Measurements from ENCODE around the gene TADA2B. TPM values are rescaled to one million over a fixed set of nuclear protein-coding genes. Genes with fewer than 3 reads are reported as not detected.

TADA2B gene
- total RNA-seq, 2 donors from 2014 or later = 20.8 to 27.0 TPM

DNA sequence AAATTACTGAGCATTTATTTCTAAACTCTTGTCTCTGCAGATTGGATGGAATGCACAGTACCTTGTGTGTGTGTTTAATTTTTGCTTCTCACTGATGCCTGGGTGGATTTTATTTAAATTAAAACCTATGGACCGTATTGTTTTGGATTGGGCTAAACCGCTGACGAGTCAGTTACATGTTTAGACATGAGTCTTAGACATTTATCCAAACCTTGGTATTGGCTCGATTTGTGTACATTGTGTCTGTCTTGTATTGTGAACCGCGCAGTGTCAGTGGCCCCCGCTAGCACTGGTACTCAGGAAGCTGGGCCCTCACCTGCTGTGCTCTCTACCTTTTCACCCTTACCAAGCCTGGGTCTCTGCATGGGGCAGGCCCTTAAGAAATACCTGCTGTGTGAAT, 40.8 kb upstream of the TADA2B start:
- Histone ChIP-seq H3K4me3 (no peak overlapping the region), H3K36me3 (peaks cover 72% of the 10 kb centered on the region), H3K4me1 (no peaks in the 10 kb centered on the region), H3K9me3 (no peaks in the 10 kb centered on the region), H3K27me3 (no peaks in the 10 kb centered on the region), H3K27ac (no peak overlapping the region)
- no peak for DNase-seq (ENCODE audit: low spot score)
- TF ChIP-seq CTCF (IDR thresholded peaks at IDR 0.05) = no peak

- no peak overlapping the region for H3K27ac ChIP-seq
- peaks cover 74% of the 10 kb centered on the region for H3K36me3 ChIP-seq
- H3K4me3 ChIP-seq = no peak overlapping the region
- no peak for DNase-seq (ENCODE audit: low spot score)
- H3K4me1 ChIP-seq = no peaks in the 10 kb centered on the region
- no peaks in the 10 kb centered on the region for H3K27me3 ChIP-seq
- no peak for TF ChIP-seq CTCF (IDR thresholded peaks at IDR 0.05)
- H3K9me3 ChIP-seq = no peaks in the 10 kb centered on the region
Observed at GRCh38 chr4:7003176-7003878, 39.8 kb upstream of the TADA2B start.

DNA sequence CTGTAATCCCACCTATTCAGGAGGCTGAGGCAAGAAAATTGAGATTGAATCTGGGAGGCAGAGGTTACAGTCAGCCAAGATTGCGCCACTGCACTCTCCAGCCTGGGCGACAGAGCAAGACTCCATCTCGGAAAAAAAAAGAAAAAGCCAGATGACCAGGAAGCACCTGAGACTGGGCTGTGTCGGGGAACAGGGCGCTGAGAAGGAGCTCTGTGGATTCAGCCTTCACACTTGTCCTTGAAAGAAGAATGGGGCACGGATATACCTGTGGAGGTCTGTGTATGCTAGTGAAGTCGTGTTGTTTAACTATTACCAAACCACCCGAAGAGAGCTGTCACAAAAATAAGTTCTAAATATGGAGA, 39.3 kb upstream of the TADA2B start:
- Histone ChIP-seq H3K4me1 (no peaks in the 10 kb centered on the region), H3K4me3 (no peak overlapping the region), H3K9me3 (no peaks in the 10 kb centered on the region), H3K36me3 (peaks cover 70% of the 10 kb centered on the region), H3K27me3 (no peaks in the 10 kb centered on the region), H3K27ac (no peak overlapping the region)
- no peak for TF ChIP-seq CTCF (IDR thresholded peaks at IDR 0.05)
- DNase-seq (ENCODE audit: low spot score) = no peak

- H3K27me3 ChIP-seq = no peaks in the 10 kb centered on the region
- no peaks in the 10 kb centered on the region for H3K4me1 ChIP-seq
- H3K27ac ChIP-seq = no peak overlapping the region
- DNase-seq (ENCODE audit: low spot score) = no peak
- TF ChIP-seq CTCF (IDR thresholded peaks at IDR 0.05) = no peak
- H3K4me3 ChIP-seq = no peak overlapping the region
- H3K9me3 ChIP-seq = no peaks in the 10 kb centered on the region
- peaks cover 65% of the 10 kb centered on the region for H3K36me3 ChIP-seq
Observed at GRCh38 chr4:7004331-7004730, 38.8 kb upstream of the TADA2B start.

DNA sequence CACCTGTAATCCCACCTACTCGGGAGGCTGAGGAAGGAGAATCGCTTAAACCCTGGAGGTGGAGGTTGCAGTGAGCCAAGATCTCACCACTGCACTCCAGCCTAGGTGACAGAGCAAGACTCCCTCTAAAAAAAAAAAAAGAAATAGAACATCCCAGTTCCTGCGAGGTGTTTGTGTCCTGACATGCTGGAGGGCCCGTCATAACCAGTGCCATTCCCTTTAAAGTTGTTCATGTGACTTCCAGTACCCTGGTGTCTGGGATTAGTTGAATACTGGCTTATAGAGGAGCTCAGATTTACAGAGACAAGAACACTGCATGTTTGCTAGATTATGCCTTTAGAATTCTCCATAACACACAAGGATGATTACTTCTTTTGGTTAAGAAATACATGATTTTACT, 37.6 kb upstream of the TADA2B start:
- Histone ChIP-seq H3K27ac (no peak overlapping the region), H3K4me3 (no peak overlapping the region), H3K4me1 (no peaks in the 10 kb centered on the region), H3K9me3 (no peaks in the 10 kb centered on the region), H3K36me3 (peaks cover 55% of the 10 kb centered on the region), H3K27me3 (no peaks in the 10 kb centered on the region)
- no peak for TF ChIP-seq CTCF (IDR thresholded peaks at IDR 0.05)
- no peak for DNase-seq (ENCODE audit: low spot score)

GRCh38 chr4:7006411-7006810, 36.8 kb upstream of the TADA2B start:
- Histone ChIP-seq H3K4me3 (no peak overlapping the region), H3K27ac (no peak overlapping the region), H3K36me3 (peaks cover 55% of the 10 kb centered on the region), H3K27me3 (no peaks in the 10 kb centered on the region), H3K4me1 (no peaks in the 10 kb centered on the region), H3K9me3 (no peaks in the 10 kb centered on the region)
- no peak for TF ChIP-seq CTCF (IDR thresholded peaks at IDR 0.05)
- DNase-seq (ENCODE audit: low spot score) = no peak
